ENCODE results near the gene KRTAP10-1.

The KRTAP10-1 gene

GRCh38 chr21:44548922-44549321, 8.9 kb upstream of the KRTAP10-1 start:
- DNase-seq (ENCODE audit: low spot score) = no peak

GRCh38 chr21:44548381-44548780, 8.4 kb upstream of the KRTAP10-1 start:
- no peak for DNase-seq (ENCODE audit: low spot score)

- no peak for DNase-seq (ENCODE audit: low spot score)
Measured at GRCh38 chr21:44547656-44548331, 7.8 kb upstream of the KRTAP10-1 start.

GRCh38 chr21:44544566-44544965, 4.6 kb upstream of the KRTAP10-1 start:
- DNase-seq (ENCODE audit: low spot score) = no peak

- no peak for DNase-seq (ENCODE audit: low spot score)
Measured at GRCh38 chr21:44542716-44543115, 2.7 kb upstream of the KRTAP10-1 start.

DNA sequence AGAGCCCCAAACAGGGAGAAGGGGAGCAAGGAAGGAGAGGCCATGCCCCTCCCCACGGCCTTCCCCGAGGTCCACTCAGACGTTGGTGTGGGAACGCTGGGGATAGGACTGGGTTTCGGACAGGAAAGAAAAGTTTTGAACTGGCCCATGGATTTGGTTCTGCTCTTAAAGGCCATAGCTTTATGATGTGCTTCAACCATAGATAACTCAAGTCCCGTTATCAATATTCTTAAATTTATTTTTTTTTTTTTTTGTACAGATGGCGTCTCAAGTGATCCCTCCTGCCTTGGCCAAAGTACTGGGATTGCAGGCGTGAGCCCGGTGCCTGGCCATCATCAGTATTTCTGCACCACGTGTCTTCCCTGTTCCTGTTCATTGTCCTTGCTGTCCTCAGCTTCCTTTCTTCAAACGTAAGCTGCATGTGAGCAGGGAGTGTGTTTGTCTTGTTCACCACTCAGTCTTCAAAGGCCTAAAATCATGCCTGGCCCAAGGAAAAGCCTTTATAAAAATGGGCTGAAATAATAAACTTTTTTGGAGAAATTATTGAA, 820 bp upstream of the KRTAP10-1 start:
- no peak for DNase-seq (ENCODE audit: low spot score)

DNA sequence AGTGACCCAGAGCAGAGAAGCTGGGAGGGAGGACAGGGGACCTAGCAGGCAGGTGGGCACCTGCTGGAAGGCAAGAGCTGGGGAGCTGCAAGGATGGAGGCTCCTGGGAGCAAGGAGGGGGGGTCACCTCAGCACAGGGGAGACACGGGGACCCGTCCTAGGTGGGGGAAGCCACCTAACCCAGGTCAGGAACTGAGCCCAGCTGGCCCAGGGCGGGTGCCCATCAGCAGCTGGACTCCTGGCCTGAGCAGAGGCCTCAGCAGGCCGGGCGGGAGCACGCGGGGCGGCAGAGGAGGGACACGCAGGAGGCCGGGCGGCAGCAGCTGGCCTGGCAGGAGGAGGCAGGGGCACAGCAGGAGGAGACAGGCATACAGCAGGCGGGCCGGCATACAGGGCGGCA, 949 bp downstream of the KRTAP10-1 start:
- no peak for DNase-seq (ENCODE audit: low spot score)

DNA sequence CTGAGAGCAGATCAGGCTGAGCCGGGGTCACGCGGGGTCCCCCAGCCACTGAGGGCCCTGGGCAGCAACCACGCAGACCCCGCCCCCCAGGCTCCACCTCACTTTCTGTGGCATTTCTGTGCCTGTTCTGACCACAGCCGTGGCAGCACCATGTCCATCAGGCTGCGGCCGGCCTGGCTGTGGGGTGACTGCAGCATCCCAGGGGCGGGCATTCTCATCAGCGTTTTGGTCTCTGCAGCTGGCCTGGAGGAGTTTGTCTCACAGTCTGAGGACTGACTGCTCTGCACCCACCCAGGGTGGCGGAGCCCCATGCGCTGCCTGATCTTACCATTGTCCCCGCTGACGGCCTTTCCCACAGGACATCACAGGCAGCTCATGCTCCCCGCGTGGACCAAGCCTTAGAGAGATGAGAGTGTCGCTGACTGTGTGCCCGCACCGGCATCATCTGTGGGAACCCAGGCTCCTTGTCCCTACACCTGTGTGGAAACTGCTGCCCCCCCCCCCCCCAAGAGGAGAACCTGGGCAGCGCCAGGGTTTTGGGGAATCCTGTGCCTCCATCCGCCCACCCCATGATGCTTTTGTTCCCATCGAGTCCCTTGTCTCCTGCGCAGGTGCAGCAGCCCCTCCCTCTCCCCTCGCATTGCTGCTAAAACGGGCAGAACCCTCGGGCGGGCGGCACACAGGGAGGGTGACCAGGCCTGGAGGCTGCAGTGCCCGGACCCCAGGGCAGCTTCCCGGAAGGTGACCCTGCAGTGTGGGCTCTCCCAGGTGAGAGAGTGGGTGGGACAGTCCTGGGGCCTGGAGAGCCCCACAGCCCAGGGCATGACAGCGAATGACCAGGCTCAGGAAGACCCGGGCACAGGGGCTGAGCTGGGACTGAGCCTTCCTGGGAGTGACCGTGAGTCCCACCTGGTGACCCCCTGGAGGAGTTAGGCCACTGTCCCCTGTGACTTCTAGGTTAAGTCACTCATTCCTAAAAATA, 1.8 kb downstream of the KRTAP10-1 start:
- DNase-seq (ENCODE audit: low spot score) = no peak

- DNase-seq (ENCODE audit: low spot score) = no peak
Measured at GRCh38 chr21:44535963-44536362, 4.0 kb downstream of the KRTAP10-1 start.

DNA sequence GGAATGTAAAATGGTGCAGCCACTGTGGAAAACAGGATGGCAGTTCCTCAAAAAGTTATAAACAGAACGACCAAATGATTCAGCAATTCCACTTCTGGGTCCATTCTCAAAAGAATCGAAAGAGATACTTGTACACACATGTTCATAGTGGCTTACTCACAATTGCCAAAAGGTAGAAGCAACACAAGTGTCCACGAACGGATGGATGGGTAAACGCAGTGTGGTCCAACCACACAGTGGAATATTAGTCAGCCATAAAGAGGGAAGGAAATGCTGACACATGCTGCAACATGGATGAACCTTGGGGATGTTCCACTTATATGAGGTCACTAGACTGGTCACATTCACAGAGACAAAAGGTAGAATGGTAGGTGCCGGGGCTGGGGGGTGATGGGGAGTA, 5.3 kb downstream of the KRTAP10-1 start:
- DNase-seq (ENCODE audit: low spot score) = no peak

- DNase-seq (ENCODE audit: low spot score) = no peak
Measured at GRCh38 chr21:44533891-44534627, 5.9 kb downstream of the KRTAP10-1 start.

DNA sequence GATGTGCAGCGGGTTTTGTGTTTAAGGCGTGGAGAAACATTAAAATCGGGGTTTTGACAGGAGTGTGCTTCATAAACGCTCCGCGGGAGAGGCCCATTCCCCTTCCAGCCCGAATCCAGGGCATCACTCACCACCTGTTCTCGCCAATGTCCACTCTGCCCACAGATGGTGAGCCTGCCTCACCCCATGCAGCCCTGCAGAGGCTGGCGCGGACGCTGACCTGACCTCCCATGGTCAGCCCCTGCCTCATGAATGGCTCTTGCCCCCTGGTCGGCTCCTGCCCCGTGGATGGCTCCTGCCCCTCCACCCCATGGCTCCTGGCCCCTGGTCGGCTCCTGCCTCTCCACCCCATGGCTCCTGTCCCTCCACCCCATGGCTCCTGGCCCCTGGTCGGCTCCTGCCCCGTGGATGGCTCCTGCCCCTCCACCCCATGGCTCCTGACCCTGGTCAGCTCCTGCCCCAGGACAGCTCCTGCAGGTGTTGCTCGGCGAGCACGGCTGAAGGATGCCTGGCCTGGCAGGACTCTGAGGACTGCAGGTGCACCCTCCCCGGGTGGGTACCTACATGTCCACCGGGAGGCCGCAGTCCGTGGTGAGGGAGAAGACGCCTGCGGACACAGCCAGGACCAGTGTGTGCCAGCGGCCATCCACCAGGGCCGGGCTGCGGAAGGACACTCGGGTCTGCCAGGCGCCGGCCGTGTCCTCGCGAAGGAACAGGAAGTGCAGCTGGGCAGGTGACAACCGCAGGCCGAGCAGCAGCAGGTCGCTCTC, 6.7 kb downstream of the KRTAP10-1 start:
- DNase-seq (ENCODE audit: low spot score) = no peak

- DNase-seq (ENCODE audit: low spot score) = no peak
Measured at GRCh38 chr21:44532712-44533111, 7.3 kb downstream of the KRTAP10-1 start.

- DNase-seq (ENCODE audit: low spot score) = no peak
Measured at GRCh38 chr21:44531606-44532564, 8.1 kb downstream of the KRTAP10-1 start.

GRCh38 chr21:44530903-44531605, 8.9 kb downstream of the KRTAP10-1 start:
- DNase-seq (ENCODE audit: low spot score) = no peak

- DNase-seq (ENCODE audit: low spot score) = no peak
Measured at GRCh38 chr21:44530221-44530902, 9.6 kb downstream of the KRTAP10-1 start.

- no peak for DNase-seq (ENCODE audit: low spot score)
Measured at GRCh38 chr21:44529503-44530125, 10.4 kb downstream of the KRTAP10-1 start.

- DNase-seq (ENCODE audit: low spot score) = no peak
Measured at GRCh38 chr21:44529011-44529421, 11.0 kb downstream of the KRTAP10-1 start.

DNA sequence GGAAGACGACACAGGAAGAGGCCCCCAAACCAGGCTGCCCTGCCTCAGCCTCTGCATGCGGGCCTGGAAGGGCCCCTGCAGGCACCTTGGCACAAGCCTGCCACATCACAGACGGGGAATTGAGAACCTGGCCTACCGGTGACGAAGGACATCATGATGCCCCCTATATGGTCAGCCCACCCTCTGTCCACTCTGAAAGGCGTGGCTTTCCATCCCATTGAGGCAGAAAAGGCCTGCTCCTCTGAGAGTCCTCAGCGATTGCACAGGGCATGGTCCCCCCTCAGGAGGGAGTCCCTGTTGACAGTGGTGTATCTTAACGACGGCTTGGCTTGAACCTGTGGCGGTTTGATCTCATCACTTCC, 11.4 kb downstream of the KRTAP10-1 start:
- no peak for DNase-seq (ENCODE audit: low spot score)
